ENCODE data around the gene BDH1. TPM values are rescaled to one million over a fixed set of nuclear protein-coding genes. Genes with fewer than 3 reads are reported as not detected.
"Not testable (repeated sequence)": the region's sequence is repeated elsewhere in the genome, so short reads cannot be mapped to it uniquely, and the experiment has no call there.

Gene BDH1
- 13.4 and 21.4 TPM in 2 replicates for total RNA-seq
- 26.1 and 30.5 TPM in 2 replicates for polyA plus RNA-seq

- no peaks in the 10 kb centered on the region for H3K27me3 ChIP-seq
- TF ChIP-seq, protein P1, sequence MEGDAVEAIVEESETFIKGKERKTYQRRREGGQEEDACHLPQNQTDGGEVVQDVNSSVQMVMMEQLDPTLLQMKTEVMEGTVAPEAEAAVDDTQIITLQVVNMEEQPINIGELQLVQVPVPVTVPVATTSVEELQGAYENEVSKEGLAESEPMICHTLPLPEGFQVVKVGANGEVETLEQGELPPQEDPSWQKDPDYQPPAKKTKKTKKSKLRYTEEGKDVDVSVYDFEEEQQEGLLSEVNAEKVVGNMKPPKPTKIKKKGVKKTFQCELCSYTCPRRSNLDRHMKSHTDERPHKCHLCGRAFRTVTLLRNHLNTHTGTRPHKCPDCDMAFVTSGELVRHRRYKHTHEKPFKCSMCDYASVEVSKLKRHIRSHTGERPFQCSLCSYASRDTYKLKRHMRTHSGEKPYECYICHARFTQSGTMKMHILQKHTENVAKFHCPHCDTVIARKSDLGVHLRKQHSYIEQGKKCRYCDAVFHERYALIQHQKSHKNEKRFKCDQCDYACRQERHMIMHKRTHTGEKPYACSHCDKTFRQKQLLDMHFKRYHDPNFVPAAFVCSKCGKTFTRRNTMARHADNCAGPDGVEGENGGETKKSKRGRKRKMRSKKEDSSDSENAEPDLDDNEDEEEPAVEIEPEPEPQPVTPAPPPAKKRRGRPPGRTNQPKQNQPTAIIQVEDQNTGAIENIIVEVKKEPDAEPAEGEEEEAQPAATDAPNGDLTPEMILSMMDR (IDR thresholded peaks at IDR 0.05; ENCODE audit: low read depth, low read length): peak; percentile 2
- no peaks in the 10 kb centered on the region for H3K4me1 ChIP-seq (ENCODE audit: low read depth)
- peak within 1 kb of the TSS; percentile 30 for H3K4me3 ChIP-seq
- H3K9me3 ChIP-seq (ENCODE audit: low read depth): no peaks in the 10 kb centered on the region
- peak; percentile 17 to 49 for DNase-seq (ENCODE audit: low read depth in 1 of 2, low spot score in 1 of 2)
- H3K27ac ChIP-seq: peak within 1 kb of the TSS; percentile 80
- H3K36me3 ChIP-seq: no peaks in the 10 kb centered on the region
Observed at GRCh38 chr3:197555281-197556261, at the start of gene BDH1. Gene BDH1, minus strand, starts transcription at chr3:197555968. Its CDS starts 9,525 bp downstream, at chr3:197546443.

DNA sequence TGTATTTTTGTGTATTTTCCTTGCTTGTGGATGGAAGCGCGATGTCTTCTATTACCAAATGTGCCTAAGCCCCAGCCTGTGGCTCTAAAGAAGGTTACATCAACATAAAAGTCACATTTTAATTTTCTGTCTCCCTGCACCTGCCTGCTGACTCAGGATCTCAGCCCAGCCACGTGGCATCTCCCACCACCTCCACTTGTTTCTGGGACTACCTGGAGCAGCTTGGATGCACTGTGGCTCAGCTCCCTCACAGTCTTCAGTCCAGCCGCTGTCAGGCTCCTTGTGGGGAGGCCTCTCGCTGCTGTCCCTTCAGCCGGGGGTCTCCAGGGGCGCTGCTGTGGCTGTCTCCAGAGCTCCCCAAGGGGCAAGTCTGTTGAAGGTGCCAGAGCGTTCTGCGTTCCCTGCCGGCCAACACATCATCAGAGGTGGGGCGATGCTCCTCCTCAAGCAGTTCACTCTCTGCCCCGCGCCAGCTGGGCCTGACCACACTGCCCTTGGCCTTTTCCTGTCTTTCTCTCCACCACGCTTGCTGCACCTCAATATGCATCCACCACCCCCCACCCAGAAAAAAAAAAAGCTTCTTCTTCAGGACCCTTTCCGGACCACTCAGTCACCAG is 47.7 kb upstream of the BDH1 start:
- no peak for DNase-seq (ENCODE audit: low read depth in 1 of 2, low spot score in 1 of 2)
- TF ChIP-seq, protein P1 (IDR thresholded peaks at IDR 0.05; ENCODE audit: low read depth, low read length): no peak
- no peaks in the 10 kb centered on the region for H3K4me1 ChIP-seq (ENCODE audit: low read depth)
- no peak overlapping the region for H3K4me3 ChIP-seq
- H3K27me3 ChIP-seq: no peaks in the 10 kb centered on the region
- H3K9me3 ChIP-seq (ENCODE audit: low read depth): no peaks in the 10 kb centered on the region
- H3K36me3 ChIP-seq: peaks cover 28% of the 10 kb centered on the region
- no peak overlapping the region for H3K27ac ChIP-seq

- H3K36me3 ChIP-seq: peaks cover 22% of the 10 kb centered on the region
- not testable (repeated sequence) for H3K27me3 ChIP-seq; DNase-seq (ENCODE audit: low read depth in 1 of 2, low spot score in 1 of 2)
Observed at GRCh38 chr3:197602351-197602750, 46.6 kb upstream of the BDH1 start.

GRCh38 chr3:197601566-197601840 is 45.7 kb upstream of the BDH1 start:
- peaks cover 14% of the 10 kb centered on the region for H3K36me3 ChIP-seq
- not testable (repeated sequence) for H3K9me3 ChIP-seq (ENCODE audit: low read depth); H3K27ac ChIP-seq; H3K27me3 ChIP-seq; H3K4me1 ChIP-seq (ENCODE audit: low read depth); H3K4me3 ChIP-seq; DNase-seq (ENCODE audit: low read depth in 1 of 2, low spot score in 1 of 2)

More at GRCh38 chr3:197602351-197602750, 46.6 kb upstream of the BDH1 start:
- not testable (repeated sequence) for H3K4me1 ChIP-seq (ENCODE audit: low read depth); H3K27ac ChIP-seq; H3K9me3 ChIP-seq (ENCODE audit: low read depth); H3K4me3 ChIP-seq

- Histone ChIP-seq H3K9me3 (ENCODE audit: low read depth) (no peaks in the 10 kb centered on the region), H3K27ac (no peak overlapping the region), H3K27me3 (no peaks in the 10 kb centered on the region), H3K36me3 (peaks cover 11% of the 10 kb centered on the region), H3K4me3 (no peak overlapping the region), H3K4me1 (ENCODE audit: low read depth) (no peaks in the 10 kb centered on the region)
- TF ChIP-seq, protein P1 (IDR thresholded peaks at IDR 0.05; ENCODE audit: low read depth, low read length): no peak
- DNase-seq (ENCODE audit: low read depth in 1 of 2, low spot score in 1 of 2): no peak
Observed at GRCh38 chr3:197600796-197601565, 45.2 kb upstream of the BDH1 start.

- Histone ChIP-seq H3K27me3 (no peaks in the 10 kb centered on the region), H3K4me3 (no peak overlapping the region), H3K27ac (no peak overlapping the region), H3K36me3 (peaks cover 2% of the 10 kb centered on the region), H3K9me3 (ENCODE audit: low read depth) (no peaks in the 10 kb centered on the region), H3K4me1 (ENCODE audit: low read depth) (no peaks in the 10 kb centered on the region)
- TF ChIP-seq, protein P1 (IDR thresholded peaks at IDR 0.05; ENCODE audit: low read depth, low read length): peak; percentile 80
- DNase-seq (ENCODE audit: low read depth in 1 of 2, low spot score in 1 of 2): peak; percentile 76 to 84
Observed at GRCh38 chr3:197599089-197599765, 43.5 kb upstream of the BDH1 start.
